Fibroblast of skin of left biceps (primary cell): ENCODE results near the gene TTC23.
"Not testable (repeated sequence)": the region's sequence is repeated elsewhere in the genome, so short reads cannot be mapped to it uniquely, and the experiment has no call there.

Experiments used
- DNase-seq, 2 experiments: peaks; one replicate each; pipeline ENCODE4 v3.0.0-alpha.2; 2013; ENCODE audit warnings: low read depth in 2 of 2

TTC23 gene

DNA sequence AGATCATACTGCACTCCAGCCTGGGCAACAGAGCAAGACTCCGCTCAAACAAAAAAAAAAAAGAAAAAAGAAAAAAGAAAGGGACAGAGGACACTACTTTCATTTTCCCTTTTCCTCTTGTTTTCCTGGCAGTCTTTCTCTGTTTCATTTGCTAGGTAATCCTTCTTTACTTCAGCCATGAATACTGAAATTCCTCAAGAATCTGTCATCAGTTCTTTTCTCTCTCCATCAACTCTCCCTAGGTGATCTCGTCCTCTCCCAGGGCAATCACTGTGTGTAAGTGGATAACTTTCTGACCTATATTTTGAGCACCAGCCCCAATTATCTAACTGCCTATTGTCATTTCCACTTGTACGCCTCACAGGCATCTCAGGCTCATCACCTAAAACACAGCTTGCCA lies 51.5 kb downstream of the TTC23 start:
- DNase-seq = no peak

DNA sequence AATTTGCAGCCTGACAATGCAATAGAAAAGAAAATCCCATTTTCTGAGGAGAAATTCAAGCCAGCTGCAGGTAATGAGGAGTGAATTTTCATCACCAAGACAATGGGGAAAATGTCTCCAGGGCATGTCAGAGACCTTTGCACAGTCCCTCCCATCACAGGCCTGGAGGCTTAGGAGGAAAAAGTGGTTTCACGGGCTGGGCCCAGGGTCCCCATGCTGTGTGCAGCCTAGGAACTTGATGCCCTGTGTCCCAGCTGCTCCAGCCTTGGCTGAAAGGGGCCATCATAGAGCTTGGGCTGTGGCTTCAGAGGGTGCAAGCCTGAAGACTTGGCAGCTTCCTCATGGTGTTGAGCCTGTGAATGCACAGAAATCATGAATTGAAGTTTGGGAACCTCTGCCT lies 57.2 kb downstream of the TTC23 start:
- DNase-seq = not testable (repeated sequence)

GRCh38 chr15:99187936-99188335 lies 61.4 kb downstream of the TTC23 start:
- peak; percentile 51 to 52 for DNase-seq

DNA sequence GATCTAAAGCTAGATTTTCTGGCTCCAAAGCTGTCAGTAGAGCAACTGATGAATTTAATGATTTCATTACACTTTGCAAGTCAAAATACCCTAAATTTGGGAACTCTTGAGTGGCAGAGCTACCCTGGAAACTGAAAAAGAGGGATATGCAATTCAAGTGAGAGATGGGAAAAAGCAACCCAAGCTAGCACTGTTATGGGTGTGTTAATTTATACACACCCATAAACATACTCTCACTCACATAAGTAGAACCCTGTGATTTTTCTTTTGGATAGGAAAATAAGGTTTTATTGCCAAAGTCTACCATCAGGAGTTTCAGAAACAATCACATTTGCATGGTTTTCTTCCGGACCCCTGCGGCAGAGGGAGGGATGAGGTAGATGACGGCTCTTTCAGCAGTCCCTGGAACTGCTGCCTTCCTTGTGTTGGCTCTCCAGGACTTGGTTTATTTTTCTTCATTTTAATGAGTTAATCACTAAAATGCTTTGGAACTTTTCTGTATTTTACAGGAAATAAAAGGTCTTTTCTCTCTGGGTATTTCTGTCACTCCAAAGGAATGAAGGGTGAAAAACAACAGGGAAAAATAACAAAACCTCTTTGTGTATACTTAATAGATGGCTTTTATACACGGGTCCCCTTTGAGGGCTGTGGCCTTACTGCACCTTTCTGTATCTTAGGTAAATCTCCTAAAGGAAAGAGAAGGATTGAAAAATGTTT lies 63.8 kb downstream of the TTC23 start:
- DNase-seq = no peak

DNA sequence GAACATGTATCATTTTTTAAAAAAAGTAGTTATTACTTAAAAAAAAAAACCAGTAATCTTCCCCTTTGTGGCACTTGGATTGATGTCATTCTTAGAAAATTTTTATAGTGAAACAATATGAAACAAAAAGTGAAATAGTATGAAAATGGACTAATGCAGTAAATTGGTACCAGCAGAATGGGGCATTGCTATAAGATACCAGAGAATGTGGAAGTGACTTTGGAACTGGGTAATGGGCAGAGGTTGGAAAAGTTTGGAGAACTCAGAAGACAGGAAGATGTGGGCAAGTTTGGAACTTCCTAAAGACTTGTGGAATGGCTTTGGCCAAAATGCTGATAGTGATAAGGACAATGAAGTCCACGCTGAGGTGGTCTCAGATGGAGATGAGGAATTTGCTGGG lies 66.6 kb downstream of the TTC23 start:
- DNase-seq = no peak

GRCh38 chr15:99181545-99181971 lies 67.8 kb downstream of the TTC23 start:
- no peak for DNase-seq

GRCh38 chr15:99180964-99181306 lies 68.4 kb downstream of the TTC23 start:
- no peak for DNase-seq

DNA sequence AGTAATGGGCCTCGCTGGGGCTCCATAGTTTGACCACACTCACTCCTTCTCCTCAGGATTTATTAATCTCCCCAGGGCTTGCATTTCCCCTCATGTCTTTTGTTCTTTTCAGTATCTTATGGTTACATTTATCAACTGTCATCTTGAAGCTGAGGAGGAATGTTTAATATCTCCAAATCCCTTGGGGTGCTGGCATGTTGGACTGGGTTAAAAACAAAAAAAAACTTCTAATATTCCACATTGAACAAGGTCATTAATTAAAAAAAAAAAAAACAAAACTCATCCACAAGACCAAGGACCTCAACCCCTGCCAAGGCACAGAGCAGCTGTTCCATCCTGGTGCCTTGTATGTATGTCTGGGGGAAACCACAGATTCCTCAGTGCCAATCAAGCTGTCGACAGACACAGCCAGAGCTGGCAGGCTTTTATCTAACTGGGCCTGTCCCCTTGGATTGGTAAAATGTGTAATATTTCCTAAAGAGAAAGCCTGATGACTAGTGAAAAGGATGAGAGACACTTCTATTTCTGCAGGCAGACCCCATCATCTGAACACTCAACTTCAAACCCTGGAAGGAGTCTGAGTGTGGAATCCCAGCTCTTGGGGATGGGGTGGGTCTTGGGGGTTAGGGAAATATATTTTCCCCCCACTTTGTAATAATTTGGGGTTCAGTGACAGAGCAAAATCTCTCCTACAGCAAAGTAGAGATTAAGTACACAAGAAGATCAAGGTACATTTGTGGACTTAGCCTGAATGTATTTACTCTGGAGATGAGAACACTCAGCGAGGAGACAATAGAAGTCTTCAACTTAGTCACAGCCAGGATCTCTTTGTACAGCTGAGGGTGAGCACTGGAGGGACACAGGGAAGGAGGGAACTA lies 69.1 kb downstream of the TTC23 start:
- no peak for DNase-seq

- no peak for DNase-seq
Observed at GRCh38 chr15:99177679-99178078, 71.7 kb downstream of the TTC23 start.

GRCh38 chr15:99176757-99177156 lies 72.6 kb downstream of the TTC23 start:
- DNase-seq = no peak

DNA sequence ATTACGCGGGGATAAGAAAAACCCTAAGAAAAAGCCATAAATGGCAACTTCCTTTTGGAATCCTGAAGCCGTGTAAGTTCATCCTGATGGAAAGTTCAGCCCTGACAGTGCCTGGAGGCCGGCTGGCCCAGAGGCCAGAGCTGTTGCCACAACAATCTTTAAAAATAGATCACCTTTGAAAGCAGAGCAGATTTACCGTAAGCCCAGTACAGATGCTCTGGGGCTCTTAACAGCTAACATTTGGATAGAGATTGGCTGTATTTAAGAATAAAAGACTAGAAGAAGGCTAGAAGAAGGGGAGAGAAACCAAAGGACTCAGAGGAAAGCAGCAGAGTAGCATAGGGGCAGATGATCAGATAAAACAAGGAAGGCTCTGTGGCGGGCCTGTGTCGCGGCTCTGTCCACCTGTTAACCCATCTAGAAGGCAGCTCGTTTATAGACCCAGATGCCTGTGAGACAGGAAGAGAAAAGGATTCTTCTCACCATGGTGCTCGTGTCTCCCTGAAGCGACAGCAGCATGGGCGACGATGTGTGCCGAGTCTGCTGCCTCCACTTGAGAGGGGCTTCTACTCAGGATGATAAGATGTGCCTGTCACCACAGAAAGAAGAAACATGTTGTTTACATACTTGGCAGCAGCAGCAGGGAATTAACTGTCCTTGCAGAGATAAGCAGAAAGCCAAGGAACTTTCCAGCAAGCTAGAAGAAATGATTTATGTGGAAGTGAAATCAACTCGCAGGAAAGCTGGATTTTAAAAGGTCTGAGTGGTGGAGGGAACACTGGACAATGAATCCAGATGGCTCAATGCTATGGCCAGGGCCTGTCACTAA lies 74.6 kb downstream of the TTC23 start:
- DNase-seq = no peak

- no peak for DNase-seq
Observed at GRCh38 chr15:99172989-99173388, 76.4 kb downstream of the TTC23 start.

DNA sequence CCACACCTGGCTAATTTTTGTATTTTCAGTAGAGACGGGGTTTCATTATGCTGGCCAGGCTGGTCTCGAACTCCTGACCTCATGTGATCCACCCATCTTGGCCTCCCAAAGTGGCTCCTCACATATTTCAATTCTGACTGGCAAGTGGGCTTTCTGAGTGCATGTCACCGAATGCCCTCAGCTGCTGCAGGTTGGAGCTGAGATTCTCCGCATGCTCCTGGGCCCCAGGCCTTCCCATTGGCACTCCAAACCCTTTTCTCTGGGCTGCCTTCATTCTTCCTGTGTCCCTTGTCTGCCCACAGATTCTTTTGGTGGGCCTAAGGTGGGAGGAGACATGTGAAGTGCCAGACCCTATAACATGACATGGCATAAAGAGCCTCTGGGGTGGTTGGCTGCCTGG lies 77.2 kb downstream of the TTC23 start:
- no peak for DNase-seq

- no peak for DNase-seq
Observed at GRCh38 chr15:99170476-99171065, 78.8 kb downstream of the TTC23 start.

- DNase-seq = peak; percentile 46 to 49
Observed at GRCh38 chr15:99169769-99170311, 79.5 kb downstream of the TTC23 start.

DNA sequence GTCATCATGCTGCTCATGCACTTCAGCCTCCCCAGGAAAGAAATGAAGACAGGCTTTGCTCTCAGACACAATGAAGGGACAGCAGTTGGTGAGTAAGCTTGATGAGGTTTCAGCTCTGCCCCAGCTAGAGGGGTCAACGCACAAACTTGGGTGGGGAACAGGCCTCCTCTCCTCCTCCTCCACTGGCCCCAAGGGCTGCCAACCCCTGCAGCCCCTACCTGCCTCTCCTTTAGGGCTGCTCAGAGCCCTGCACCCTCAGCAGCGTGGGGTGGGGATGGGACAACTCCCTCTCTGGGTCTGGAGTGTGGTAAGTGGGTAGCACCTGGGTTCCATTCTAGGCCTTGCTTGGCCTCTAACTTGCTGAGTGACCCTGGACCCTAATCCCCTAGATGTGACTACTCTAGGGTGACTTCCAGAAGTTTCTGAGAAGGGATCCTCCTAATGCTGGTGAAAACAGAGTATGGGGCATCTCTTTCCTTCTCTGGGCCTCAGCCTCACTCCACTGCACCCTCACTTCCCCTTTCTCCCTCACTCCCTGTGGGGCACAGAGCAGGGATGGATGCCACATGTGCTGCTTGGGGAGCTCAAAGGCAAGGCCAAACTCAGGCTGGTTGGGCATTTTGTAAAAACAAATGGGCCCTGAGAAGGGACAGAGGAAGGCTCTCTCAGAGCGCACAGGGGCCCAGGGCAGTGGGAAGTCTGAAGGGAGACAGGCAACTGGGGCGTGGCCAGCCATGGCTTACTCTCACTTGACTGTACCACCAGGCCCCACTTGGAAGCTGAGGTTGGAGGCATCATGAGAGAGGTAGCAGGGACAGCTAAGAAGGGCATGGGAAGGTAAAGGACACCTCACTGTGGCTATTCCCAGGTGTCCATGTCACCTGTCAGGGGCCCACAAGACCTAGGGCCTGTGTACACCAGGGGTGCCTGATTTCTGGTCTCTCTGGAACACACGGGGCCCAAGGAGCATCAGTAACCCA lies 80.5 kb downstream of the TTC23 start:
- no peak for DNase-seq

GRCh38 chr15:99167640-99168039 lies 81.7 kb downstream of the TTC23 start:
- no peak for DNase-seq

GRCh38 chr15:99167201-99167600 lies 82.2 kb downstream of the TTC23 start:
- DNase-seq = no peak

DNA sequence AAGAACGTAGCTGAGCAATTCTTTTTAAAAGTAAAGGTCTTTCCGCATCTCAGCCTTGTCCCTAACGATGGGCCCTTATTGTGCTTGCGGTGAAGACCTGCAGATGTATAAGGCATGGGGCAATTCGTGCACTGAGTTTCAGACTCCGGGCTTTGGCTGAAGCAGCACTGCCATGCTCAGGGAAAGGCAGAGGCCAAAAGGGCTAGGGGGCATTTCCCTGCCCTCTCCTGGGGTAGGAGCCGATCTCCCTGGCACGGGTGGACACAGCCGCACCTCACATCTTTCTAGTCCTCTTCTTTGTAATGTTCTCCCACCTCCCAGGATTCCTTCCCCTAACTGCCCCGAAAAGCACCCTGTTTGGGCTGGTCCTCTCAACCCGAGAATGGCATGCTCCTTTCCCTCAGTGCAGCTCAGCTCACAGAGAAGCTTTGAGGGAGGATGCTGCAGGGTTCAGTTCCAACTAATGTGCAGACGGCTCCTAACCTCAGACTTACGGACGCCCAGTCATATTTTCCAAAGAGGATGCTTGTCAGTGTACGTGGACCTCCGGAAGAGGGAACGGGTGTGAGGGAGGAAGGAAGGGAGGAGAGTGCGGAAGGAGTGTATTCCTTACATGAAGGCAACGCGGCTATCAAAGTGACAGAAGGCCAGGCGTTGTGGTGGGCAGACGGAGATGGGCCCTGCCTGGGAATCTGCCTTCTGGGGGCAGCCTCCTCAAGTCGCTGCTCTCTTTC lies 83.3 kb downstream of the TTC23 start:
- DNase-seq = no peak
